Measurements from ENCODE around the gene DIP2A. TPM values are rescaled to one million over a fixed set of nuclear protein-coding genes. Genes with fewer than 3 reads are reported as not detected.

The DIP2A gene
- total and polyA plus RNA-seq, 2 experiments from 2014 or later: 18.5 to 36.3 TPM

GRCh38 chr21:46557919-46558392 is 99.3 kb downstream of the DIP2A start:
- peaks cover 18% of the 10 kb centered on the region; the same call in 2 of the 3 replicates for H3K36me3 Mint-ChIP-seq (ENCODE audit: low read depth)
- no peak overlapping the region for H3K4me3 Mint-ChIP-seq
- TF ChIP-seq ZNF462 (CRISPR knock-in tag; IDR thresholded peaks at IDR 0.05) (no peak), JUNB (IDR thresholded peaks at IDR 0.05; ENCODE audit: unreplicated experiment) (no peak), ETS1 (IDR thresholded peaks at IDR 0.05) (no peak), ZNF331 (CRISPR knock-in tag; IDR thresholded peaks at IDR 0.05; ENCODE audit: low read depth) (no peak), CTCF (conservative IDR thresholded peaks at IDR 0.05; ENCODE audit: low read depth in 2 of 2) (no peak), REST (IDR thresholded peaks at IDR 0.05; ENCODE audit: unreplicated experiment) (no peak), EZH2phosphoT487 (IDR thresholded peaks at IDR 0.05; ENCODE audit: unreplicated experiment) (no peak), CREB1 (CRISPR knock-in tag; IDR thresholded peaks at IDR 0.05; ENCODE audit: low read depth) (no peak), NANOG (IDR thresholded peaks at IDR 0.05; ENCODE audit: borderline replicate concordance) (no peak), STAT1 (IDR thresholded peaks at IDR 0.05; ENCODE audit: unreplicated experiment) (no peak), ZNF114 (CRISPR knock-in tag; IDR thresholded peaks at IDR 0.05) (no peak), EZH2 (IDR thresholded peaks at IDR 0.05; ENCODE audit: low read depth, unreplicated experiment) (no peak), POLR2AphosphoS5 (IDR thresholded peaks at IDR 0.05; ENCODE audit: low read depth) (no peak)
- H3K4me2 ChIP-seq: no peak overlapping the region
- H4K20me1 ChIP-seq (replicated peaks; ENCODE audit: insufficient read depth): no peaks in the 10 kb centered on the region
- H3K4me1 ChIP-seq (ENCODE audit: insufficient read depth): no peaks in the 10 kb centered on the region
- H2AFZ ChIP-seq: no peak overlapping the region
- no peaks in the 10 kb centered on the region for H3K79me2 ChIP-seq (replicated peaks; ENCODE audit: insufficient read depth)
- no peak overlapping the region for H3K4me3 ChIP-seq
- H3K4me1 Mint-ChIP-seq: no peaks in the 10 kb centered on the region; the same call in 2 of the 3 replicates
- H3K9me2 ChIP-seq (ENCODE audit: insufficient read depth): no peaks in the 10 kb centered on the region
- no peaks in the 10 kb centered on the region for H3F3A ChIP-seq (replicated peaks; ENCODE audit: low read depth)
- peaks cover 11% of the 10 kb centered on the region for H3K27me3 Mint-ChIP-seq (ENCODE audit: insufficient read depth, low read depth, poor library complexity)
- DNase-seq (ENCODE audit: low spot score) (no peak), ATAC-seq (no peak)
- no peak overlapping the region for H3K27ac Mint-ChIP-seq
- no peaks in the 10 kb centered on the region for H3K36me3 ChIP-seq (ENCODE audit: insufficient read depth)
- H3K27me3 ChIP-seq (ENCODE audit: insufficient read depth): no peaks in the 10 kb centered on the region
- H3K9me3 Mint-ChIP-seq: no peaks in the 10 kb centered on the region
- no peak overlapping the region for H3K27ac ChIP-seq (ENCODE audit: low read depth)

All from GM23338 (cell line).